CD14-positive monocyte (primary cell): ENCODE results near the gene VEPH1. TPM values are rescaled to one million over a fixed set of nuclear protein-coding genes. Genes with fewer than 3 reads are reported as not detected.

Experiments
- DNase-seq, 3 donors: peaks; one replicate each; pipeline ENCODE4 v3.0.0-alpha.2; 2011 to 2022
- H2AFZ ChIP-seq: 2 replicates; pipeline ENCODE4 v1.6.0; 2012; ENCODE audit warnings: mild to moderate bottlenecking, low read depth, low read length, inconsistent platforms; ENCODE audit not compliant: insufficient read depth, poor library complexity, severe bottlenecking
- H3K27ac ChIP-seq, 2 donors: 1 replicate in 1 of 2; 2 replicates in 1 of 2; pipeline ENCODE4 v1.5.1; 2012 to 2013; ENCODE audit warnings: low read length in 2 of 2, control low read depth in 1 of 2, inconsistent platforms in 1 of 2, low read depth in 1 of 2, mild to moderate bottlenecking in 1 of 2
- H3K27me3 ChIP-seq, 2 donors: one replicate each; pipeline versions ENCODE4 v1.6.0 to v1.6.1; 2011 to 2013; ENCODE audit warnings: low read length in 2 of 2; ENCODE audit not compliant: control insufficient read depth in 2 of 2, insufficient read depth in 2 of 2
- H3K36me3 ChIP-seq, 2 donors: replicated peaks in 1 of 2; 1 replicate in 1 of 2; 2 replicates in 1 of 2; pipeline versions ENCODE4 v1.5.1 to v1.6.1; 2012 to 2013; ENCODE audit warnings: low read length in 2 of 2, control low read depth in 1 of 2, inconsistent platforms in 1 of 2, mild to moderate bottlenecking in 1 of 2; ENCODE audit not compliant: insufficient read depth in 2 of 2, control insufficient read depth in 1 of 2
- H3K4me1 ChIP-seq, 2 donors: 1 replicate in 1 of 2; 2 replicates in 1 of 2; pipeline versions ENCODE4 v1.5.1 to v1.6.1; 2012 to 2013; ENCODE audit warnings: low read length in 2 of 2, control low read depth in 1 of 2, inconsistent platforms in 1 of 2, mild to moderate bottlenecking in 1 of 2, moderate library complexity in 1 of 2; ENCODE audit not compliant: insufficient read depth in 2 of 2, control insufficient read depth in 1 of 2
- H3K4me2 ChIP-seq: replicated peaks from 2 replicates; pipeline ENCODE3; 2012; ENCODE audit warnings: low read length, moderate library complexity, mild to moderate bottlenecking; ENCODE audit not compliant: poor library complexity, severe bottlenecking; ENCODE audit errors: extremely low read depth
- H3K4me3 ChIP-seq, 3 experiments: fragments of 200-600 bp in 1 of 3; sonication (generic) in 1 of 3; replicated peaks in 1 of 3; 1 replicate in 2 of 3; 2 replicates in 1 of 3; pipeline ENCODE4 v1.5.1; 2011 to 2013; ENCODE audit warnings: low read length in 3 of 3, mild to moderate bottlenecking in 3 of 3, control low read depth in 2 of 3, low read depth in 2 of 3, inconsistent platforms in 1 of 3, moderate library complexity in 1 of 3
- H3K79me2 ChIP-seq: 2 replicates; pipeline ENCODE4 v1.6.0; 2012; ENCODE audit warnings: mild to moderate bottlenecking, control low read depth, inconsistent platforms, low read length, moderate library complexity; ENCODE audit not compliant: insufficient read depth
- H3K9ac ChIP-seq: 2 replicates; pipeline ENCODE4 v1.6.0; 2017; ENCODE audit warnings: low read length, mild to moderate bottlenecking; ENCODE audit not compliant: insufficient read depth, poor library complexity, severe bottlenecking
- H3K9me3 ChIP-seq, 2 donors: replicated peaks in 1 of 2; 1 replicate in 1 of 2; 2 replicates in 1 of 2; pipeline versions ENCODE4 v1.5.1 to v1.6.1; 2012 to 2013; ENCODE audit warnings: low read length in 2 of 2, control low read depth in 1 of 2; ENCODE audit not compliant: control insufficient read depth in 1 of 2, insufficient read depth in 1 of 2
- H4K20me1 ChIP-seq: 2 replicates; pipeline ENCODE4 v1.6.0; 2012; ENCODE audit warnings: mild to moderate bottlenecking, low read length, control low read depth, moderate library complexity; ENCODE audit not compliant: insufficient read depth
- H3K27ac Mint-ChIP-seq, 7 donors: one replicate each; pipeline ENCODE4 v1.8.0; 2020; ENCODE audit warnings: mild to moderate bottlenecking in 7 of 7, mixed read lengths in 7 of 7, moderate library complexity in 6 of 7, inconsistent platforms in 2 of 7
- H3K27me3 Mint-ChIP-seq, 3 donors: one replicate each; pipeline ENCODE4 v1.8.0; 2021 to 2022; ENCODE audit warnings: low read depth in 3 of 3, mild to moderate bottlenecking in 3 of 3, mixed read lengths in 3 of 3, moderate library complexity in 3 of 3, inconsistent platforms in 1 of 3
- H3K36me3 Mint-ChIP-seq, 2 donors: one replicate each; pipeline ENCODE4 v1.8.0; 2020; ENCODE audit warnings: mixed read lengths in 2 of 2, inconsistent platforms in 1 of 2, mild to moderate bottlenecking in 1 of 2
- H3K4me1 Mint-ChIP-seq: one replicate; pipeline ENCODE4 v1.8.0; 2020; ENCODE audit warnings: mild to moderate bottlenecking, mixed read lengths
- H3K4me3 Mint-ChIP-seq, 2 donors: one replicate each; pipeline ENCODE4 v1.8.0; 2020; ENCODE audit warnings: mild to moderate bottlenecking in 2 of 2, mixed read lengths in 2 of 2, moderate library complexity in 1 of 2
- H3K9me3 Mint-ChIP-seq, 7 donors: one replicate each; pipeline ENCODE4 v1.8.0; 2020 to 2022; ENCODE audit warnings: mixed read lengths in 7 of 7, mild to moderate bottlenecking in 6 of 7, moderate library complexity in 6 of 7, inconsistent platforms in 2 of 7
- WGBS: methylation state at CpG from one replicate; pipeline ENCODE4 v1.1.5; 2013; ENCODE audit warnings: missing lambda C conversion rate; ENCODE audit not compliant: insufficient coverage; 5-methylcytosine and 5-hydroxymethylcytosine counted together
- intact Hi-C, 2 donors: fragments of 100-400 bp; cut with micrococcal nuclease; formaldehyde crosslinking; loops; one replicate each; pipeline versions ENCODE4 v1.15.0 to v1.15.1; 2023
- polyA plus RNA-seq, 3 donors: library from polyadenylated mRNA; depleted of rRNA in 1 of 3; unstranded in 2 of 3; stranded (reverse) in 1 of 3; fragments of 300-500 nt in 2 of 3; fragments of >200 nt in 1 of 3; fragmentation: Illumina TruSeq in 2 of 3; gene quantifications; 1 replicate in 2 of 3; 2 replicates in 1 of 3; pipeline ENCODE4 v1.2.3, GENCODE V29; 2012 to 2021
- TF ChIP-seq, protein P1 (sequence below): fragments of 200-600 bp; IDR thresholded peaks from one replicate; pipeline ENCODE4 v1.8.0; 2022; ENCODE audit warnings: antibody characterized with exemption, mild to moderate bottlenecking

The VEPH1 gene
- polyA plus RNA-seq, 3 donors, result 0.44 TPM; not detected in 2

DNA sequence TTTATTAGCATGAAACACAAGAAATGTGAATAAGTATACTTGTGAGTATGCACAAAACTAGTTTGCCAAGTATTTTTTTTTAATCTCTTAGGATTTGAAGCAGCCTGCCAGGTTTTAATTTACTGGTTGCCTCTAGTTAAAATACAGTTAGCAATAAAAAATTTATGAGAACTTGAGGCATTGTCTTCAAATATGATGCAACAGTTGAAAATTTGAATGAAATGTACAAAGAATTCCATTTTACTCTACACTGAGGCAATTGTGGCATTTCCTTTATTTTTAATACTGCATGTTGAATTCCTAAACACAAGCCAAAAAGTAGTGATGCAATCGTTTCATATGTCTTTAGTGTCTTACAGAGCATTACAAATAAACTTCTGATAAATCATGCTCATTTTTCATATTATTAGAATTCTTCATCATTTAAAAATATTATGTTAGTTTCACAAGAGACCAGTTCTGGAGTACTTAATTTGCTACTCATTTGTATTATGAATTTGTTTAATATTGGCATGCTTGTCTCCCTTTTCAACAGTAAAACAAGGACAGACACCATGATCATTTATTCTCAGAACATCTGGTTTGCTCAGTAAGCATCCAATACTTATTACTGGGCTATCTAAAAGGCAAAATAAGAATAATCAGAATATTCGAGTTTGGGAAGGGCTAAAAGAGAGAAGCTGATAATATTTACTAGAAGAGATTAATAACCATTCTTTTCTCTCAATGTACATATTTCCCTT is 191.4 kb downstream of the VEPH1 start:
- Histone ChIP-seq H3K4me1 (no peaks in the 10 kb centered on the region), H3K79me2 (no peaks in the 10 kb centered on the region), H4K20me1 (no peaks in the 10 kb centered on the region), H3K27ac (no peak overlapping the region), H3K9ac (no peak overlapping the region), H3K27me3 (no peaks in the 10 kb centered on the region), H2AFZ (no peak overlapping the region), H3K4me3 (no peak overlapping the region), H3K36me3 (no peaks in the 10 kb centered on the region), H3K4me2 (no peak overlapping the region), H3K9me3 (no peaks in the 10 kb centered on the region)
- H3K27me3 Mint-ChIP-seq, result no peaks in the 10 kb centered on the region
- H3K4me1 Mint-ChIP-seq, result no peaks in the 10 kb centered on the region
- no peak overlapping the region for H3K27ac Mint-ChIP-seq
- whole genome bisulfite sequencing, result no CpG with 5 or more reads among the region's 2 CpGs
- peaks cover 0 to 3% (median 0%) of the 10 kb centered on the region in 7 donors for H3K9me3 Mint-ChIP-seq
- TF ChIP-seq, protein P1, sequence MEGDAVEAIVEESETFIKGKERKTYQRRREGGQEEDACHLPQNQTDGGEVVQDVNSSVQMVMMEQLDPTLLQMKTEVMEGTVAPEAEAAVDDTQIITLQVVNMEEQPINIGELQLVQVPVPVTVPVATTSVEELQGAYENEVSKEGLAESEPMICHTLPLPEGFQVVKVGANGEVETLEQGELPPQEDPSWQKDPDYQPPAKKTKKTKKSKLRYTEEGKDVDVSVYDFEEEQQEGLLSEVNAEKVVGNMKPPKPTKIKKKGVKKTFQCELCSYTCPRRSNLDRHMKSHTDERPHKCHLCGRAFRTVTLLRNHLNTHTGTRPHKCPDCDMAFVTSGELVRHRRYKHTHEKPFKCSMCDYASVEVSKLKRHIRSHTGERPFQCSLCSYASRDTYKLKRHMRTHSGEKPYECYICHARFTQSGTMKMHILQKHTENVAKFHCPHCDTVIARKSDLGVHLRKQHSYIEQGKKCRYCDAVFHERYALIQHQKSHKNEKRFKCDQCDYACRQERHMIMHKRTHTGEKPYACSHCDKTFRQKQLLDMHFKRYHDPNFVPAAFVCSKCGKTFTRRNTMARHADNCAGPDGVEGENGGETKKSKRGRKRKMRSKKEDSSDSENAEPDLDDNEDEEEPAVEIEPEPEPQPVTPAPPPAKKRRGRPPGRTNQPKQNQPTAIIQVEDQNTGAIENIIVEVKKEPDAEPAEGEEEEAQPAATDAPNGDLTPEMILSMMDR, result no peak
- intact Hi-C loops, result no loop called here
- DNase-seq, result no peak
- no peaks in the 10 kb centered on the region for H3K36me3 Mint-ChIP-seq
- no peak overlapping the region for H3K4me3 Mint-ChIP-seq

DNA sequence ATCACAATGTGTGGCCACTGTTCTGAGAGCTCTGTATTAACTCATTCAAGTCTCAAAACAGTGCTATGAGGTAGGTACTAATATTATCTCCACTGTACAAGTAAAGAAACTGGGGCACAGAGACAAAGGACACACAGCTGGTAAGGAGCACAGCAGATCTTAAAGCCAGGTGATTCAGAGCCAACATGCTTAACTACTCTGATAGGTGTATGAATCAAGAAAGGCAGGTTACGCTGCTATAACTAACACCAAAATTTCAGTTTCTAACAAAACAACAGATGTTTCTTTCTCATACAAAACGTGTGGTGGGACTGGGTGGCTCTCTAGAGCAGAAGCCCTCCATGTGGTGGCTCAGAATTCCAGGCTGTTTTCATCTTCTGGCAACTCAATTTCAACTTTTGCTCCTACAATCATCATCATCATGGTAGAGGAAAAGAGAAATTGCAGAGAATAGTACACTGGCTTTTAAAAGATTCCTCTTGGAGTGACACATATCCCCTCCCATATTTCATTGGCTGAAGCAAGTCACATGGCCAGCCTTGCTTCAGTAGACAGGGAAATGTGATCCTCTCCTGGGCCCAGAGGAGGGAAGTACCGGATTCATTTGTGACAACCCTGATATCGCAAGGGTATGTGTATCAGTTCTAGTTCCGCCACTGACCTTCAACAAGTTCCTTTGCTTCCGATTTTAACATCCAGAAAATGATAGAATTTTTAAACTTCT is 192.7 kb downstream of the VEPH1 start:
- no peaks in the 10 kb centered on the region for H3K4me1 ChIP-seq
- H3K9ac ChIP-seq, result no peak overlapping the region
- TF ChIP-seq, protein P1, result no peak
- H3K27ac ChIP-seq, result no peak overlapping the region
- DNase-seq, result no peak
- Mint-ChIP-seq H3K27ac (no peak overlapping the region), H3K27me3 (no peaks in the 10 kb centered on the region), H3K36me3 (no peaks in the 10 kb centered on the region), H3K9me3 (peaks cover 0 to 3% (median 0%) of the 10 kb centered on the region in 7 donors), H3K4me1 (no peaks in the 10 kb centered on the region), H3K4me3 (no peak overlapping the region)
- 100% methylated on average over 2 of the region's 6 CpGs for WGBS
- no peaks in the 10 kb centered on the region for H3K27me3 ChIP-seq
- H3K9me3 ChIP-seq, result no peaks in the 10 kb centered on the region
- H3K79me2 ChIP-seq, result no peaks in the 10 kb centered on the region
- intact Hi-C loops, result no loop called here
- no peak overlapping the region for H3K4me2 ChIP-seq
- no peaks in the 10 kb centered on the region for H3K36me3 ChIP-seq
- H4K20me1 ChIP-seq, result no peaks in the 10 kb centered on the region
- H2AFZ ChIP-seq, result no peak overlapping the region
- H3K4me3 ChIP-seq, result no peak overlapping the region
